GM18861 (cell line): ENCODE results near the gene TPO.
"Not testable (repeated sequence)": the region's sequence is repeated elsewhere in the genome, so short reads cannot be mapped to it uniquely, and the experiment has no call there.

ENCODE experiments used
- ATAC-seq: cut with Tn5 transposase; IDR thresholded peaks from one replicate; pipeline ENCODE4 v1.9.1; 2021; ENCODE audit not compliant: unreplicated experiment

The TPO gene

GRCh38 chr2:1482253-1482675, 69.0 kb downstream of the TPO start:
- no peak for ATAC-seq

- no peak for ATAC-seq
Observed at GRCh38 chr2:1482981-1483380, 69.7 kb downstream of the TPO start.

- no peak for ATAC-seq
Observed at GRCh38 chr2:1483551-1483950, 70.3 kb downstream of the TPO start.

GRCh38 chr2:1484131-1484884, 71.0 kb downstream of the TPO start:
- no peak for ATAC-seq

- ATAC-seq: no peak
Observed at GRCh38 chr2:1486670-1487069, 73.4 kb downstream of the TPO start.

- no peak for ATAC-seq
Observed at GRCh38 chr2:1487758-1488157, 74.5 kb downstream of the TPO start.

GRCh38 chr2:1488181-1488671, 75.0 kb downstream of the TPO start:
- ATAC-seq: no peak

- ATAC-seq: no peak
Observed at GRCh38 chr2:1488851-1489250, 75.6 kb downstream of the TPO start.

- no peak for ATAC-seq
Observed at GRCh38 chr2:1489486-1489885, 76.2 kb downstream of the TPO start.

- not testable (repeated sequence) for ATAC-seq
Observed at GRCh38 chr2:1490381-1490780, 77.1 kb downstream of the TPO start.

GRCh38 chr2:1491751-1492150, 78.5 kb downstream of the TPO start:
- no peak for ATAC-seq

- not testable (repeated sequence) for ATAC-seq
Observed at GRCh38 chr2:1492231-1492630, 79.0 kb downstream of the TPO start.

GRCh38 chr2:1492711-1493430, 79.6 kb downstream of the TPO start:
- no peak for ATAC-seq

- no peak for ATAC-seq
Observed at GRCh38 chr2:1493431-1494126, 80.3 kb downstream of the TPO start.

- no peak for ATAC-seq
Observed at GRCh38 chr2:1494257-1494656, 81.0 kb downstream of the TPO start.

- ATAC-seq: no peak
Observed at GRCh38 chr2:1494906-1495305, 81.6 kb downstream of the TPO start.

GRCh38 chr2:1495676-1496358, 82.6 kb downstream of the TPO start:
- no peak for ATAC-seq

- ATAC-seq: no peak
Observed at GRCh38 chr2:1496359-1496821, 83.1 kb downstream of the TPO start.

- ATAC-seq: no peak
Observed at GRCh38 chr2:1497122-1497611, 83.9 kb downstream of the TPO start.

GRCh38 chr2:1498176-1498575, 84.9 kb downstream of the TPO start:
- no peak for ATAC-seq
